Measurements from ENCODE around the gene UTS2B. TPM values are rescaled to one million over a fixed set of nuclear protein-coding genes. Genes with fewer than 3 reads are reported as not detected.

The UTS2B gene
- total RNA-seq (2021) (2.4 and 4.7 TPM in 2 replicates), Bru-seq, nascent RNA (percentile 36 among the genes with signal in this experiment), BruChase-seq, experiment 1, labeled RNA remaining after a 2-hour chase (percentile 30 among the genes with signal in this experiment), BruChase-seq, experiment 2, labeled RNA remaining after a 6-hour chase (percentile 35 among the genes with signal in this experiment)
- long read RNA-seq, partial matches to known transcripts: 0 of 2 reads
- long read RNA-seq, other reads (novel, unspliced or antisense): 0 of 2 reads

GRCh38 chr3:191329654-191330529 lies at the start of gene UTS2B:
TSS of gene UTS2B (minus strand) at chr3:191330526. CDS start at chr3:191282189, 48,337 bp downstream.
- intact Hi-C loops (cut with micrococcal nuclease; ENCODE audit: unreplicated experiment): loop anchor here (5.0 kb wide), 1 partner anchor 52 kb away; no protein-coding TSS in a partner anchor
- CTCF ChIA-PET: no interaction called here
- DNase-seq (ENCODE audit: low spot score): peak; percentile 69
- Histone ChIP-seq H3K9me3 (ENCODE audit: low read depth, low read length, poor library complexity, severe bottlenecking) (no peaks in the 10 kb centered on the region), H3K4me1 (ENCODE audit: insufficient read depth, low read length, poor library complexity, severe bottlenecking) (peaks cover 34% of the 10 kb centered on the region), H3K36me3 (ENCODE audit: insufficient read depth, low read length, poor library complexity, severe bottlenecking) (no peaks in the 10 kb centered on the region), H3K27me3 (replicated peaks; ENCODE audit: insufficient read depth, low read depth, low read length, poor library complexity) (no peaks in the 10 kb centered on the region), H3K4me3 (ENCODE audit: low read depth, low read length, poor library complexity, severe bottlenecking) (peak within 1 kb of the TSS; percentile 93), H3K27ac (ENCODE audit: low read depth, low read length, poor library complexity, severe bottlenecking) (peak within 1 kb of the TSS; percentile 93)
- POLR2A ChIA-PET (ENCODE audit: low non-redundant PET): interaction anchor here (0.6 to 0.7 kb wide), 3 partner anchors 38 to 112 kb away, joined by 3 to 5 read pairs (median 4); no protein-coding TSS in a partner anchor
- no TSS peak for BruUV-seq (replicated peaks)
- no peak for TF ChIP-seq EZH2 (IDR thresholded peaks at IDR 0.05; ENCODE audit: borderline replicate concordance, low read depth, low read length, poor library complexity, severe bottlenecking)
- no peak for TF ChIP-seq CTCF (conservative IDR thresholded peaks at IDR 0.05; ENCODE audit: low read depth, low read length)

- Histone ChIP-seq H3K4me1 (ENCODE audit: insufficient read depth, low read length, poor library complexity, severe bottlenecking) (peaks cover 39% of the 10 kb centered on the region), H3K9me3 (ENCODE audit: low read depth, low read length, poor library complexity, severe bottlenecking) (no peaks in the 10 kb centered on the region), H3K27ac (ENCODE audit: low read depth, low read length, poor library complexity, severe bottlenecking) (no peak overlapping the region), H3K4me3 (ENCODE audit: low read depth, low read length, poor library complexity, severe bottlenecking) (no peak overlapping the region), H3K27me3 (replicated peaks; ENCODE audit: insufficient read depth, low read depth, low read length, poor library complexity) (no peaks in the 10 kb centered on the region), H3K36me3 (ENCODE audit: insufficient read depth, low read length, poor library complexity, severe bottlenecking) (peaks cover 25% of the 10 kb centered on the region)
- intact Hi-C loops (cut with micrococcal nuclease; ENCODE audit: unreplicated experiment): loop anchor here (5.0 kb wide), 1 partner anchor 48 kb away; the partner anchor contains the start of gene UTS2B
- ChIA-PET CTCF (no interaction called here), POLR2A (ENCODE audit: low non-redundant PET) (no interaction called here)
- no peak for DNase-seq (ENCODE audit: low spot score)
- BruUV-seq (replicated peaks): no TSS peak
- no peak for TF ChIP-seq EZH2 (IDR thresholded peaks at IDR 0.05; ENCODE audit: borderline replicate concordance, low read depth, low read length, poor library complexity, severe bottlenecking)
- no peak for TF ChIP-seq CTCF (conservative IDR thresholded peaks at IDR 0.05; ENCODE audit: low read depth, low read length)
Measured at GRCh38 chr3:191380001-191380400, 49.7 kb upstream of the UTS2B start.

GRCh38 chr3:191379446-191379845 lies 49.1 kb upstream of the UTS2B start:
- peaks cover 25% of the 10 kb centered on the region for H3K36me3 ChIP-seq (ENCODE audit: insufficient read depth, low read length, poor library complexity, severe bottlenecking)
- TF ChIP-seq CTCF (conservative IDR thresholded peaks at IDR 0.05; ENCODE audit: low read depth, low read length) (no peak), EZH2 (IDR thresholded peaks at IDR 0.05; ENCODE audit: borderline replicate concordance, low read depth, low read length, poor library complexity, severe bottlenecking) (no peak)
- intact Hi-C loops (cut with micrococcal nuclease; ENCODE audit: unreplicated experiment): no loop called here
- DNase-seq (ENCODE audit: low spot score): no peak
- H3K4me1 ChIP-seq (ENCODE audit: insufficient read depth, low read length, poor library complexity, severe bottlenecking): peaks cover 39% of the 10 kb centered on the region
- no peak overlapping the region for H3K27ac ChIP-seq (ENCODE audit: low read depth, low read length, poor library complexity, severe bottlenecking)
- H3K9me3 ChIP-seq (ENCODE audit: low read depth, low read length, poor library complexity, severe bottlenecking): no peaks in the 10 kb centered on the region
- H3K4me3 ChIP-seq (ENCODE audit: low read depth, low read length, poor library complexity, severe bottlenecking): no peak overlapping the region
- ChIA-PET POLR2A (ENCODE audit: low non-redundant PET) (no interaction called here), CTCF (no interaction called here)
- no peaks in the 10 kb centered on the region for H3K27me3 ChIP-seq (replicated peaks; ENCODE audit: insufficient read depth, low read depth, low read length, poor library complexity)
- no TSS peak for BruUV-seq (replicated peaks)

Measured in A673 (cell line).